ENCODE measurements around the gene EPHA1. TPM values are rescaled to one million over a fixed set of nuclear protein-coding genes. Genes with fewer than 3 reads are reported as not detected.

EPHA1 gene
- total and polyA plus RNA-seq, 10 donors = 0.80 to 4.5 (median 2.3) TPM

DNA sequence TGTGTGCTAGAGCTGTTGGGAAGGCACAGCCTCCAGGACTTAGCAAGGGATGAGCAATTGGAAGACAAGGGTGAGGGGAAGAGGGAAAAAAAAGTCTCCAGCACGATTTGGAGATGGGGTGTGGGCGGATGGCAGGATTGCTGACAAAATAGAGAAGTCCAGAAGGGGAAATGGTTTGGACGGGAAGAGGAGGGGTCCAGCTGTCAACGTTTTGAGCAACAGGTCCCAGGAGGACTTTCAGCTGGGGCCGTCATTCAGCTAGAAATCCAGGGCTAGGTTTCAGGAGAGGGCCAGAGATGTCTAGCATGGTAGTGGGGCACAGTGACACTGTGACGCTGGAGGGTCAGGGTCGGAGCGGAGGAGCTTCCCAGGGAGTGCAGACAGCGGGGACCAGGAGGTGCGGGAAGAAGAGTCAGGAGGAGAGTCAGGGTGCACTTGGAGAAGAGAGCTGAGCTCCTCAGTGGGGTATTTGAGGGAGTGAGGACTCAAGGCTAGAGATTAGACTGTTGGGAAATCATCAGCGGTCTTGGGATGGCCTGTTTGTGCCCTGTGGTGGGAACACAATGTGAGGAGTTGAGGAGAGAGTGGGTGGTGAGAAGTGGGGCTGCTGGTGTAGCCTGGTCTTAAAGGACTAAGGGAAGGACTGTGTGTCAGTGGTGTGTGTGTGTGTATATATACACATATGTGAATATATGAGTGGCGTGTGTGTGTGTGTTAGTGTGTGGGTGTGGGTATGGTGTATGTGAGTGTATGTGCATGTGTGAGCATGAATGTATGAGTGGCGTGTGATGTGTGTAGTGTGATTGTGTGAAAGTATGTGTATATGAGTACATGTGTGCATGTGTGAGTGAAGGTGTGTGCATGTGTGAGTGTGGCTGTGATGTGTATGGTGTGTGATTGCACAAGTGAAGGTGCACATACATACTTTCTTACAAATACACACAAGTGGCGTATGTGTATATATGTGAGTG lies 23.7 kb downstream of the EPHA1 start:
- Histone ChIP-seq H3K4me3 (peak overlapping the region in 6 of 8 donors; percentile 79 to 98 (median 84)), H3K4me1 (peaks cover 21 to 88% (median 68%) of the 10 kb centered on the region in 6 donors), H3K27ac (peak overlapping the region in 6 of 8 donors; percentile 98 to 100 (median 98)), H3K27me3 (replicated peaks in 1 of 7) (no peaks in the 10 kb centered on the region), H3K36me3 (peaks cover 3 to 64% (median 29%) of the 10 kb centered on the region in 6 donors), H3K9me3 (no peaks in the 10 kb centered on the region)
- 48 to 62% (median 52%) methylated on average over 14 of the region's 14 CpGs for WGBS, 5 donors
- intact Hi-C loops (cut with DNase I; ENCODE audit: low total_unique reads) = no loop called here
- DNase-seq = no peak
- peak; percentile 34 to 47 (median 46) for TF ChIP-seq POLR2AphosphoS5 (IDR thresholded peaks at IDR 0.05)
- no peak for TF ChIP-seq POLR2A (IDR thresholded peaks at IDR 0.05)
- TF ChIP-seq CTCF (IDR thresholded peaks at IDR 0.05 in 8 of 11, conservative IDR thresholded peaks at IDR 0.05 in 3 of 11) = no peak

- Histone ChIP-seq H3K36me3 (peaks cover 0 to 56% (median 21%) of the 10 kb centered on the region in 6 donors), H3K27me3 (replicated peaks in 1 of 7) (no peaks in the 10 kb centered on the region), H3K9me3 (no peaks in the 10 kb centered on the region), H3K27ac (peak overlapping the region in 6 of 8 donors; percentile 98 to 100 (median 98)), H3K4me3 (peak overlapping the region in 6 of 8 donors; percentile 79 to 98 (median 84)), H3K4me1 (peaks cover 29 to 88% (median 72%) of the 10 kb centered on the region in 6 donors)
- TF ChIP-seq POLR2A (IDR thresholded peaks at IDR 0.05) = no peak
- TF ChIP-seq CTCF (IDR thresholded peaks at IDR 0.05 in 8 of 11, conservative IDR thresholded peaks at IDR 0.05 in 3 of 11) = no peak
- no peak for TF ChIP-seq POLR2AphosphoS5 (IDR thresholded peaks at IDR 0.05)
- DNase-seq = no peak
- WGBS, 5 donors = 52 to 66% (median 52%) methylated on average over 5 of the region's 5 CpGs
- intact Hi-C loops (cut with DNase I; ENCODE audit: low total_unique reads) = no loop called here
Observed at GRCh38 chr7:143384148-143384547, 24.5 kb downstream of the EPHA1 start.

- H3K9me3 ChIP-seq = no peaks in the 10 kb centered on the region
- H3K4me1 ChIP-seq = peaks cover 29 to 88% (median 76%) of the 10 kb centered on the region in 6 donors
- peak overlapping the region in 6 of 8 donors; percentile 79 to 98 (median 84) for H3K4me3 ChIP-seq
- intact Hi-C loops (cut with DNase I; ENCODE audit: low total_unique reads) = no loop called here
- no peak for DNase-seq
- H3K27ac ChIP-seq = peak overlapping the region in 7 of 8 donors; percentile 49 to 100 (median 98)
- TF ChIP-seq POLR2AphosphoS5 (IDR thresholded peaks at IDR 0.05) (no peak), CTCF (IDR thresholded peaks at IDR 0.05 in 8 of 11, conservative IDR thresholded peaks at IDR 0.05 in 3 of 11) (no peak), POLR2A (IDR thresholded peaks at IDR 0.05) (no peak)
- H3K27me3 ChIP-seq (replicated peaks in 1 of 7) = no peaks in the 10 kb centered on the region
- WGBS, 5 donors = 36 to 92% (median 87%) methylated on average over 1 of the region's 1 CpG
- H3K36me3 ChIP-seq = peaks cover 0 to 50% (median 16%) of the 10 kb centered on the region in 6 donors
Observed at GRCh38 chr7:143383642-143383957, 25.1 kb downstream of the EPHA1 start.
